HG03520 (cell line): ENCODE data around the gene TTC28.
"Not testable (repeated sequence)": the region's sequence is repeated elsewhere in the genome, so short reads cannot be mapped to it uniquely, and the experiment has no call there.

Experiments used
- ATAC-seq: cut with Tn5 transposase; IDR thresholded peaks from one replicate; pipeline ENCODE4 v1.9.1; 2021; ENCODE audit warnings: mild to moderate bottlenecking, moderate library complexity; ENCODE audit not compliant: unreplicated experiment

TTC28 gene

DNA sequence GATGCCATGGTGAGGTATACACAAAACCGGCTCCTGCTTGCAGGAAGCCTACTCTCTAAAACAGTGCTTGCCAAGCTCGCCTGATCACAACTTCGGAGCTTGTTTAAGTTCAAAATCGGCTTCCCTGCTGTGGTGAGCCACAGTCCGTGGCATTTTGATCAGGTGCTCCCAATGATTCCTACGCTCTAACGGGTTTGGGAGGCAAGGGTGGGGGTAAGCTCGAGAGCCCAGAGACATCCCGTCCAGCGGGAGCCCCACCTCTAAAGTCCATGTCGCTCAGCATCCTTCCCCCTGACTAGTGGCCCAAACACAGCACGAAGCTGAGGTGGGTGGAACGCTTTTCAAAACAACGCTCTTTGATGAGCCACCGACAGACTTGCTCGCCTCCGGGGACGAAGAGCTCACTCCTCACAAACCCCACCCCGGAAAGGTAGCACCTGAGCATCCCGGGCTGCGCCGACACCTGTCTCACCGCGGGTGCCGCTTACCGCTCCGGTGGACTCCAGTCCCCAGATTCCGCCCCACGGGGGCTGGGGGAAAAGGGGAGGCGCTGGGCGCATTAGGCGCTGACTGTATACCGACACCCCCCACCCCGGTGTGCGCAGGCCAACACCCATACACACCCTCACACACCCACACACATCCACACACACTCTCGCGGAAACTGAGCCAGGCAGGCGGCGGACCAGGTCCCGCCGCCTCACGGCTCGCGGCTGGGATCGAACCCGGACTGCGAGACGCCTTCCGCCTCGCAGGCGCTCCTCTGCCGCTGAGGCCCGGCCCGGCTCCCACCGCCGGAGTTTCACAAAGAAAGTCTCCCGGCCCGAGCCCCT is 646 bp downstream of the TTC28 start:
- not testable (repeated sequence) for ATAC-seq

DNA sequence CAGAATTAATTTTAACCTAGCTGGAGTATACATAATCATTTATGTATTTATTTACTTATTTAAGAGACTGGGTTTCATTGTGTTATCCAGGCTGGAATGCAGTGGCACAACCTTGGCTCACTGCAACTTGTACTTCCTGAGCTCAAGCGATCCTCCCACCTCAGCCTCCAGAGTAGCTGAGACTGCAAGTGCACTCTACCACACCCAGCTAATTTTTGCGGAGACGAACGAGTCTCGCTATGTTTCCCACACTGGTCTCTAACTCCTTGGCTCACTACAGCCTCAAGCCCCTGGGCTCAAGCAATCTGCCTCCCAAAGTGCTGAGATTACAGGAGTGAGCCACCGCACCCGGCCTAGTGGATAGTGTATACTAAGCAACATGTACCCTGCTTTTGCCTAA is 1.5 kb downstream of the TTC28 start:
- not testable (repeated sequence) for ATAC-seq

DNA sequence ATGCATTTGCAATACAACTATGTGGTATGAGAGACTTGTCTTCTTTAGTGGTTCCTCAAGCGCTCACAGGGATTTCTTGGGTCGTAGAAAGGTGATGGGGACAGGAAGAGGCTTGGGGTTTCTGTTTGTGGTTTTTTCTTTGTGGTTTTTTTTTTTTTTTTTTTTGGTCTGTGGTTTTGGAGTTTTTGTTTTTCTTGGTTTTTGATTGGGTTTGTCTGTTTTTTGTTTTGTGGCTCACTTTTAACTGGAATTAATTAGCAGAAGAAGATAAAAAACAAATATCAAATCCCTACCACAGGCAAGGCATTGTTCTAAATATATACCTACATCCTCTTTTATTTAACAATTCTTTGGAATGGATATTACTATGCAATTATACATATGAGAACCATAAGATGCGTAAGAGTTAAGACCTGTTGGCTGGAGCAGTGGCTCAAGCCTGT is 5.5 kb downstream of the TTC28 start:
- ATAC-seq = no peak

DNA sequence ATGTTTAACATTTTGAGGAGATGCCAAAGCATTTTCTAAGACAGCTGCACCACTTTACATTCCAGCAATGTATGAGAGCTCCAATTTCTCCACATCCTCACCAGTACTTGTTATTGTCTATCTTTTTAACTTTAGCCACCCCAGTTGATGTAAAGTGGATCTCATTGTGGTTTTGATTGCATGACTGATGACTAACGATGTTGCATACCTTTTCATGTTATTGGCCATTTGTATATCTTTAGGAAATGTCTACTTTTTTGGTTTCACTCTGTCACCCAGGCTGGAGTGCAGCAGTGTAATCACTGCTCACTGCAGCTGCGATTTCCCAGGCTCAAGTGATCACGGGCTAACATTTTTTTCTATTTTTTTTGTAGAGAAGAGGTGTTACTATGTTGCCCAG is 8.9 kb downstream of the TTC28 start:
- no peak for ATAC-seq

DNA sequence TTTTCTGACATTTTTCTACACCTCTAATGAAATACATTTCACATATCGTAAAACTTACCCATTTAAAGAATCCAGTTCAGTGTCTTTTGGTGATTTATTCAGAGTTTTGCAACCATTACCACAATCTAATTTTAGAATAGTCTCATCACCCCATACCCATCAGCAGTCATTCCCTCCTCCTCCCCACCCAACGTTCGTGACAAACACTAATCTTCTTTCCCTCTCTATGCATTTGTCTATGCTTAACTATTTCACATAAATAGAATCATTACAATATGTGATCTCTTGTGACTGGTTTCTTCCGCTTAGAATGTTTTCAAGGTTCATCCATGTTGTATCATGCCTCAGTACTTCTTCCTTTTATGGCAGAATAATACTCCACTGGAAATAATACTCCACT is 9.5 kb downstream of the TTC28 start:
- no peak for ATAC-seq

DNA sequence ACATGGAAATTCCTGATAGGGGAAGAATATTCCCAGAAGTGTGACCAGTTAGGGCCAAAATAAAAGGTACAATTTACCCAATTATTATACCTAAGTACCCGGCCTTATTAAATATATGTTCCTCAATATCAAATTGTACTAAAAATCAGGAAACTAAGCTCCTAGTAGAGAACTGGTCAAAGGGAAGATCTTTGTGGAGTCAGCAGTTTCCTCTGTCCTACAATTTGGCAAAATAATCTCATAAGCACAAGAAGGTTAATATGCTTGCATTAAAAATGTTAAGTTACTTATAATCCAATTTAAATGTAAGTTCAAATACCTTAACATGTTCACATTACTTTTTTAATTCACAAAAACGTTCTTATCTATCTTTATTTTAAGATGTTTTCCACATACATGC is 10.3 kb downstream of the TTC28 start:
- no peak for ATAC-seq

DNA sequence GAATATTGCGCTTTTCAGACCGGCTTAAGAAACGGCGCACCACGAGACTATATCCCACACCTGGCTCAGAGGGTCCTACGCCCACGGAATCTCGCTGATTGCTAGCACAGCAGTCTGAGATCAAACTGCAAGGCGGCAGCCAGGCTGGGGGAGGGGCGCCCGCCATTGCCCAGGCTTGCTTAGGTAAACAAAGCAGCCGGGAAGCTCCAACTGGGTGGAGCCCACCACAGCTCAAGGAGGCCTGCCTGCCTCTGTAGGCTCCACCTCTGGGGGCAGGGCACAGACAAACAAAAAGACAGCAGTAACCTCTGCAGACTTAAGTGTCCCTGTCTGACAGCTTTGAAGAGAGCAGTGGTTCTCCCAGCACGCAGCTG is 16.1 kb downstream of the TTC28 start:
- not testable (repeated sequence) for ATAC-seq

DNA sequence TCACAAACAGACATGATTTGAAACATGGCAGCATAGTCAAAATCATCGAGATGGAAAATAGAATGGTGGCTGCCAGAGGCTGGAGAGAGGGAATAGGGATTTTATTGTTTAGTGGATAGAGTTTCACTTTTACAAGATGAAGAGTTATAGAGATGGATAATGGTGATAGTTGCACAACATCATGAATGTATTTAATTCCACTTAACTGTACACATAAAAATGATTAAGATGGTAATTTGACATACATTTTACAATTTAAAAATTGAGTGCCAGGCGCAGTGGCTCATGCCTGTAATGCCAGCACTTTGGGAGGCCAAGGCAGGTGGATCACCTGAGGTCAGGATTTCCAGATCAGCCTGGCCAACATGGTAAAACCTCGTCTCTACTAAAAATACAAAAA is 21.2 kb downstream of the TTC28 start:
- ATAC-seq = no peak

DNA sequence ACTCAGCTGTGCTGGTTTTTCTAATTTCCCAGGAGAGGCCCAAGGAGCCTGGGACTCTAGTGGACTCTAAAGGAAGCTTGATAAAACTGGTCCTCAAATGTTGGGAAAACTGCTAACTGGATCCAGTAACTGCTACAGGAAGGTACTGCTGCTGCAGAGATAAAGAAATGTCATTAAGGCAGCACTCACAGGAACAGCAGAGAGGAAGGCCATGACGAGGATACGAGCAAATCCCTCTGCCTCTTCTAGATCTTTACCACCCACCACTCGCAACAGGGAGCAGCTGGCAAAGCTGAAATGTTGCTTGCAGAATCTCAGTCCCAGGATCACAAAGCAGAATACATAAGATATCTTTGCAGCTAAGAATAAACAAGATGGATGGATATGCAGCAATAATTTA is 23.5 kb downstream of the TTC28 start:
- no peak for ATAC-seq

DNA sequence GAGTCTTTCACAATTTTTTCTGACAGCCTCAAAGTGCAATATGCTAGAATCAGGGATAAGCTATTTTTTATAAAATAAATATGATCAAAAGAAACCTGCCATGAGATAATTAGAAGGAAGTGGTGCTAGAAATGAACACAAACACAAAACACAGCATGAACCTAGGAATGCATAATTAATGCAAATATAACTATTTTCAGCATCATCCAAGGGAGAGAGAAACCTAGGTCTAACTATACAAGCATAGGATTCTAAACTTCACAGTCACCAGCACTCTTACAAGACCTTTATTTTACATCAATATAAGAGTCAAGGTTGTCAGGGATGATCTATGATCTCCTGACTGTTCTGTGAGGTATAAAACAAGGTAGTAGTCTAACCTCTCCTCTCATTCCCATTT is 29.2 kb downstream of the TTC28 start:
- ATAC-seq = no peak

DNA sequence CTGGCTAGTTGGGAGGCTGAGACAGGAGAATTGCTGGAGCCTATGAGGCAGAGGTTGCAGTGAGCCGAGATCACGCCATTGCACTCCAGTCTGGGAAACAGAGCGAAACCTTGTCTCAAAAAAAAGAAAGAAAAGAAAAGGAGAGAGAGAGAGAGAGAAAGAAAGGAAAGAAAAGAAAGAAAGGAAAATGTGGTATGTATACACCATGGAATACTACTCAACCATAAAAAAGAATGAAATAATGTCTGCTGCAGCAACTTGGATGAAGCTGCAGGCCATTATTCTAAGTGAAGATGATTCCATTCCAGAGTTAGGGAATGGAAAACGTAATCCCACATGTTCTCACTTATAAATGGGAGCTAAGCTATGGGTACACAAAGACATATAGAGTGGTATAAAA is 30.8 kb downstream of the TTC28 start:
- ATAC-seq = no peak

DNA sequence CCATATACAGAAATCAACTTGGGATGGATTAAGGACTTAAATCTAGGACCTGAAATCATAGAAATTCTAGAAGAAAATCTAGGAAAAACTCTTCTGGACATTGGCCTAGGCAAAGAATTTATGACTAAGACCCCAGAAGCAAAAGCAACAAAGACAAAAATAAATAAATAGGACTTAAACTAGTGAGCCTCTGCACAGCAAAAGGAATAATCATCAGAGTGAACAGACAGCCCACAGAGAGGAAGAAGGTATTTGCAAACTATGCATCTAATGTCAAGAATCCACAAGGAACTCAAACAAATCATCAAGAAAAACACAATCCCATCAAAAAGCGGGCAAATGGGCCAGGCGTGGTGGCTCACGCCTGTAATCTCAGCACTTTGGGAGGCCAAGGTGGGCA is 32.4 kb downstream of the TTC28 start:
- ATAC-seq = no peak

DNA sequence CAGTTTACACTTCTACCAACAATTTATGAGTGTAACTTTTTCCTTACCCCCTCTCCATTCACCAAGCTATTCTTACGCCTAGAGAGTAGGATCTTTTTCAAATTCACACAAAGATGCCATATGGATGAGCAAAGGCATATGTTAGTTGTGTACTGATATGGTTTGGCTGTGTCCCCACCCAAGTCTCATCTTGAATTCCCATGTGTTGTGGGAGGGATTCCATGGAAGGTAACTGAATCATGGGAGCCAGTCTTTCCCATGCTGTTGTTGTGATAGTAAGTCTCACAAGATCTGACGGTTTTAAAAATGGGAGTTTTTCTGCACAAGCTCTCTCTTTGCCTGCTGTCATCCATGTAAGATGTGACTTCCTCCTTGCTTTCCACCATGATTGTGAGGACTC is 40.3 kb downstream of the TTC28 start:
- ATAC-seq = no peak

DNA sequence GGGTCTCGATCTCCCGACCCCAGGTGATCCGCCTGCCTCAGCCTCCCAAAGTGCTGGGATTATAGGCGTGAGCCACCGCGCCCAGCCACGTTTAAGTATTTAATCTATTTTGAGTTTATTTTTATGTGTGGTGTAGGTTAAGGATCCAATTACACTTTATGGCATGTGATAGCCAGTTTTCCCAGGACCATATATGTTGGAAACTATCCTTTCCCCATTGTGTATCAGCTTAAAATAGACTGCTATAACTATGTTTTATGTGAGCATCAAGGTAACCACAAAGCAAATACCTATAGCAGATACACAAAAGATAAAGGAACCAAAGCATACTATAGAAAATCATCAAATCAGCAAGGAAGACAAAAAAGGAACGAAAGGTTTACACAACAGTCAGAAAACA is 42.4 kb downstream of the TTC28 start:
- ATAC-seq = no peak

DNA sequence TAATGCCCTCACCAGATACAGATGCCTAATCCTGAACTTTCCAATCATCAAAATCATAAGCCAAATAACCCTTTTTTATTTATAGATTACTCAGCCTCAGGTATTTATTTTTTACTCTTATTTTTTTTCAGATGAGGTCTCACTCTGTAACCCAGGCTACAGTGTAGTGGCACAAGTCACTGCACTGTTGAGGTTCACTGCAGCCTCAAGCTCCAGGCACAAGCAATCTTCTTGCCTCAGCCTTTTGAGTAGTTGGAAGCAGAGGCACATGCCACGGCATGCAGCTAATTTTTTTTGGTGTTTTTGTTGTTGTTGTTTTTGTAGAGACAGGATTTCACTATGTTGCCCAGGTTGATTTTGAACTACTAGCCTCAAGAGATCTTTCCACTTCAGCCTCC is 49.5 kb downstream of the TTC28 start:
- ATAC-seq = no peak

DNA sequence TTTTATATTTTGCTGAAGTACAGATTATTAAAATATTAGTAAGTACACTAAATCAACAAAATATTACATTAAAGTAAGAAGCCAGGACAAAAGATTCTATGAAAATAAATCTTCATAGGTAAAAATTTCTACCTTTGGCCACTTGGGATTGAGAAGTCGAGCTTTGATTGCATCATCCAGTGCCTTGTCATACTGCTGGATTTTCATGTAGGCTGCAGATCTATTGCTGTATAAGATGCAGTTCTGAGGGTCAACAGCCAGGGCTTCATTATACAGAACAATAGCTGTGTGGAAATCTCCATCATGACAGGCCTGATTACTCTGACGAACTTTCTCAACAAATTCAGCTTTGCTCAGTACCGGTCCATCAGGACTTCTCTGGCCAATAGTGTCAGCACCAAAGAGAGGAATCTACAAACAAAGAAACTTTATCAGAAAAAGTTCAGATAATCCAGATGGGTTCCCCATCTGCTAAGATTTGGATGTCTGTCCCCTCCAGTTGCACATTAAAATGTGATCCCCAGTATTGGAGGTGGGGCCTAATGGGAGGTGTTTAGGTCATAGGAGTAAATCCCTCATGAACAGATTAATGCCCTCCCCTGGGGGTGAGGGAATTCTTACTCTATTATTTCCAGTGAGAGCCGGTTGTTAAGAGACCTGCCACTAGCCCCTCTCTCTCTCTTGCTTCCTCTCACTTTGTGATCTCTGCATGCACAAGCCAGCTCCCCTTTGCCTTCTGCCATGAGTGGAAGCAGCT is 50.0 kb downstream of the TTC28 start:
- no peak for ATAC-seq

DNA sequence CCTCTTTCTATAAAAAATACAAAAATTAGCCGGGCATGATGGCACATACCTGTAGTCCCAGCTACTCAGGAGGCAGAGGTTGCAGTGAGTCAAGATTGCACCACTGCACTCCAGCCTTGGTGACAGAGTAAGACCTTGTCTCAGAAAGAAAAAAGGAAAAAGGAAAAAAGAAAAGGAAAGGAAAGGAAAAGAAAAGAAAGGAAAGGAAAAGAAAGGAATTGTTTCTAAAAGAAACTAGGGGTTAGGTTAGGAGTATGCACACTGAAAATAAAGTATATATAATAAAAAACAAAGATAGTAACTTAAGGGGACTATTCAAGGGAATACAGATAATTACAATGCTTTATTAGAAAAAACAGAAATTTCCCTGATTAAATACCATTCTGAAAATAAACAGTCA is 50.9 kb downstream of the TTC28 start:
- ATAC-seq = no peak

DNA sequence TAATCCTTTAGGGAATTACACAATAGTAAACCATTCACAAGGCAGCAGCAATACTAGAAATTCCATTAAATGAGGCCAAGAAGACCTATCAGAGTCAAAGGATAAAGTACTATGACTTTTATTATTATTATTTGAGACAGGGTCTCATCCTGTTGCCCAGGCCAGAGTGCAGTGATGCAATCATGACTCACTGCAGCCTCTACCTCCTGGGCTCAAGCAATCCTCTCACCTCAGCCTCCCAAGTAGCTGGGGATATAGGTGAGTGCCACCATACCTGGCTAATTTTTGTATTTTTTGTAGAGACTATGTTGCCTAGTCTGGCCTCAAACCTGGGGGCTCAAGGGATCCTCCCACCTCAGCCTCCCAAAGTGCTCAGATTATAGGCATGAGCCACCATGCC is 51.8 kb downstream of the TTC28 start:
- no peak for ATAC-seq

DNA sequence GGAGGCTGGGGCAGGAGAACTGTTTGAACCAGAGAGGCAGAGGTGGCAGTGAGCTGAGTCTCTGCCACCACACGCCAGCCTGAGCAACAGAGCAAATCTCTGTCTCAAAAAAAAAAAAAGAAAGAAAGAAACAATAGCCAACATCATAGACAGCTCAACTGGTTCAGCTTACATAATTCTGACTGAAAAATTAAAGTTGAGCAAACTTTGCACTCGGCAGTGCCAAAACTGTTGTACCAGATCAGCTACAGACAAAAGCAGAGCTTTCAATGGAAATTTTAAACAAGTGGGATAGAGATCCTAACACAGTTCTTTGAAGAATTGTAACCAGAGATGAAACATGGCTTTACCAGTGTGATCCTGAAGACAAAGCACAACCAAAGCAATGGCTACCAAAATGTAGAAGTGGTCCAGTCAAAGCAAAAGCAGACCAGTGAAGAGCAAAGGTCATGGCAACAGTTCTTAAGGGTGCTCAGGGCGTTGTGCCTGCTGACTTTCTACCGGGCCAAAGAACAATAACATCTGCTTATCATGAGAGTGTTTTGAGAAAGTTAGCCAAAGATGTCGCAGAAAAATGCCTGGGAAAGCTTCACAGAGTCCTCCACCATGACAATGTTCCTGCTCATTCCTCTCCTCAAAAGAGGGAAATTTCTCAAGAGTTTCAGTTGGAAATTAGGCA is 59.3 kb downstream of the TTC28 start:
- no peak for ATAC-seq

DNA sequence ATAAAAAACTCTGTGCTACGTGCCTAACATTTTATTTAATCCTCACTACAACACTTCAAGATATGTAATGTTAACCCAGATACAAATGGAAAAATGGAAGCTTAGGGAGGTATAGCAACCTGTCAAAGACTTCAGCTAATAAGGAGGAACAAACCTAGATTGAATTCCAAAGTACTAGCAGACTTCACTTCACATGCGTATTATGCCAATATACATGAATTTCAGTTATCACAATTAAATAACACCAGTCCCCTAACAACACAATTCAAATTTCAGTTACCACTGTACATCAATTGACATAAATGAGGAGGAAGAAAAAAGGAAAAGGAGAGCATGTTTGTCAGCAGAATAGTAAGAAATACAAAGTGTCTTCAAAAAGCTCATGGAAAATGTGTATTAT is 60.4 kb downstream of the TTC28 start:
- no peak for ATAC-seq

DNA sequence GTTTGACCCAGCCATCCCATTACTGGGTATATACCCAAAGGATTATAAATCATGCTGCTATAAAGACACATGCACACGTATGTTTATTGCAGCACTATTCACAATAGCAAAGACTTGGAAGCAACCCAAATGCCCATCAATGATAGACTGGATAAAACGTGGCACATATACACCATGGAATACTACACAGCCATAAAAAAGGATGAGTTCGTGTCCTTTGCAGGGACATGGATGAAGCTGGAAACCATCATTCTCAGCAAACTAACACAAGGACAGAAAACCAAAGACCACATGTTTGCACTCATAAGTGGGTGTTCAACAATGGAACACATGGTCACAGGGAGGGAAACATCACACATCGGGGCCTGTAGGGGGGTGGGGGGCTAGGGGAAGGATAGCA is 64.2 kb downstream of the TTC28 start:
- not testable (repeated sequence) for ATAC-seq

DNA sequence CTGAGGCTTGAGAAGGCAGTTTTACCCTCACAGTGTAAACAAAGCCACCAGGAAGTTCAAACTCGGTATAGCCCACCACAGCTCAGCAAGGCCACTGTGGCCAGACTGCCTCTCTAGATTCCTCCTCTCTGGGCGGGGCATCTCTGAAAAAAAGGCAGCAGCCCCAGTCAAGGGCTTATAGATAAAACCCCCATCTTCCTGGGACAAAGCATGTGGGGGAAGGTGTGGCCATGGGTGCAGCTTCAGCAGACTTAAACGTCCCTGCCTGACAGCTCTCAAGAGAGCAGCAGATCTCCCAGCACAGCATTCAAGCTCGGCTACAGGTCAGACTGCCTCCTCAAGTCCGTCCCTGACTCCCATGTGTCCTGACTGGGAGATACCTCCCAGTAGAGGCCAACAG is 69.7 kb downstream of the TTC28 start:
- no peak for ATAC-seq
